ENCODE measurements around the gene PRRT4. TPM values are rescaled to one million over a fixed set of nuclear protein-coding genes. Genes with fewer than 3 reads are reported as not detected.

PRRT4 gene
- total RNA-seq, 1 donor from 2014 or later: 0.26 TPM

DNA sequence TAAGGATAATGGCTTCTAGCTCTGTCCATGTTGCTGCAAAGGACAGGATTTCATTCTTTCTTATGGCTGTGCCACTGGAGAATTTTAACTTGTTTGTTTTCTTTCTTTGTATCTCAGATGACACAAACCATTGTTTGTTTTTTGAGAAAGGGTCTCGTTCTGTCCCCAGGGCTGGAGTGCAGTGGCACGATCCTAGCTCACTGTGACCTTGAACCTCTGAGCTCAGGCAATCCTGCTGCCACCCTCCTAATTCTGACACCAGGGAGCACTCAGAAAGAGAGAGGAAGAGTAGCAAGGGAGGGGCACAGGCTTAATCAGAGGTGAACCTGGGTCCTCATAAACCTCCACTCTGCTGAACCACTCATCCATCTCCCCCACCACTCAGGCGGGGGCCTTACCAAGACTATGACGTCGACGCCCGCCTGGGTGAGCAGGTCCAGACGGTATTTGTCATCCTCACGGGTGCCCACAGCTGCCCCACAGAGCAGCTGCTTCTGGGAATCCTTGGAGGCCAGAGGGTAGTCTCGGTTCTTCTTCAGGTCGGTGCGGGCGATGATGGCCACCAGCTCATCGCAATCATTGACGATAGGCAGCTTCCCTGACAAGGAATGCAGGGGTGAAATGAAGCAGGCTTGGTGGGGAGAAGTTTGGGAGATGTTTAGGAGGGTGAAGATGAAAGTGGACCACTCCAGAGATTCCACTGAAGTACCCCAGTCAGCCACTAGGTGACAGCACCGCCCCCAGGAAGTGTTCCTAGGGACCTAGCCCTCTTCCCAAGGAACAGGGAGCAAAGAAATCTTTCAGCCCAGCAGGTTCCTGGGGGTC, 36.7 kb upstream of the PRRT4 start:
- H3K4me3 ChIP-seq: no peak overlapping the region
- intact Hi-C loops (cut with DNase I): no loop called here
- H3K27ac ChIP-seq: no peak overlapping the region
- no peaks in the 10 kb centered on the region for H3K4me1 ChIP-seq
- no peak for DNase-seq
- TF ChIP-seq, protein P1, sequence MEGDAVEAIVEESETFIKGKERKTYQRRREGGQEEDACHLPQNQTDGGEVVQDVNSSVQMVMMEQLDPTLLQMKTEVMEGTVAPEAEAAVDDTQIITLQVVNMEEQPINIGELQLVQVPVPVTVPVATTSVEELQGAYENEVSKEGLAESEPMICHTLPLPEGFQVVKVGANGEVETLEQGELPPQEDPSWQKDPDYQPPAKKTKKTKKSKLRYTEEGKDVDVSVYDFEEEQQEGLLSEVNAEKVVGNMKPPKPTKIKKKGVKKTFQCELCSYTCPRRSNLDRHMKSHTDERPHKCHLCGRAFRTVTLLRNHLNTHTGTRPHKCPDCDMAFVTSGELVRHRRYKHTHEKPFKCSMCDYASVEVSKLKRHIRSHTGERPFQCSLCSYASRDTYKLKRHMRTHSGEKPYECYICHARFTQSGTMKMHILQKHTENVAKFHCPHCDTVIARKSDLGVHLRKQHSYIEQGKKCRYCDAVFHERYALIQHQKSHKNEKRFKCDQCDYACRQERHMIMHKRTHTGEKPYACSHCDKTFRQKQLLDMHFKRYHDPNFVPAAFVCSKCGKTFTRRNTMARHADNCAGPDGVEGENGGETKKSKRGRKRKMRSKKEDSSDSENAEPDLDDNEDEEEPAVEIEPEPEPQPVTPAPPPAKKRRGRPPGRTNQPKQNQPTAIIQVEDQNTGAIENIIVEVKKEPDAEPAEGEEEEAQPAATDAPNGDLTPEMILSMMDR (IDR thresholded peaks at IDR 0.05): peak; percentile 92
- H3K9me3 ChIP-seq: no peaks in the 10 kb centered on the region
- peak; percentile 85 for ATAC-seq
- peaks cover 76% of the 10 kb centered on the region for H3K36me3 ChIP-seq
- no peaks in the 10 kb centered on the region for H3K27me3 ChIP-seq

DNA sequence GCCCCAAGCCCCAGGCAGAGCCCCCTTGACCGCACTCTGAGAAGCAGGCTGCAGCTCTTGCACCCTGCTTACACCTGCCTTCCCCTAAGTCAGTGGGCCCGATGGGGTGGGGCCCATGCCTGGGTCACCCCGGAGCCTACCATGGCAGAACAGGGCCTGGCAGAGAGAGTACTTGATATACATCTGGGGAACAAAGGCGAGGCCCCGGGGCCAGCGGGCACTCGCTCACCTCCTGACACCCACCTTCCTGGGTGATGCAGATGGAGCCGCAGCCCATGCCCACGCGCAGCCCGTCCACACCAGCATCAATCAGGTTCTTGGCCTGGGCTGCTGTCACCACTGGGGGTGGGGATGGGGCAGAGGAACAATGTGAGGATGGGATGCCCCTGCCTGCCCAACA, 34.9 kb upstream of the PRRT4 start:
- H3K36me3 ChIP-seq: peaks cover 80% of the 10 kb centered on the region
- ATAC-seq (no peak), DNase-seq (no peak)
- H3K4me1 ChIP-seq: no peaks in the 10 kb centered on the region
- intact Hi-C loops (cut with DNase I): no loop called here
- no peaks in the 10 kb centered on the region for H3K9me3 ChIP-seq
- TF ChIP-seq, protein P1 (IDR thresholded peaks at IDR 0.05): no peak
- no peaks in the 10 kb centered on the region for H3K27me3 ChIP-seq
- no peak overlapping the region for H3K4me3 ChIP-seq
- no peak overlapping the region for H3K27ac ChIP-seq

DNA sequence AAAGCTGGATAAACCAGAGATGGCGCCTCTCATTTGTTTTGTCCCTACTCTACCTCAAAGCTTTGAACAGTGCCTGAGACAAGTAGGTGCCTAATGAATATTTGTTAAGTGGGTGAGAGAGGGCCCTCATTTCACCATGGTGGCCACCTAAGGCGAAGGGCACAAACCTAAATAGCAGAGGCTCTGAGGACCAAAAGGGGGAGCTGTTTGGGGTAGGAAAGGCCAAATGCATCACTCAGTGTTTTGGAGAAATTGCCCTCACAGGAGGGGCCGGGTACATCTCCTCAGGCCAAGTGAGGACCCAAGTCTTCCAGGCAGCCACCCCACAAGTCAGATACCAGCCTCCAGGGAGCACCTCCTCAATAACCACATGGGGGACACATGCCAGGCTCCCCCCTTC, 34.3 kb upstream of the PRRT4 start:
- Histone ChIP-seq H3K4me3 (no peak overlapping the region), H3K4me1 (no peaks in the 10 kb centered on the region), H3K27ac (no peak overlapping the region), H3K9me3 (no peaks in the 10 kb centered on the region), H3K36me3 (peaks cover 74% of the 10 kb centered on the region), H3K27me3 (no peaks in the 10 kb centered on the region)
- no peak for ATAC-seq
- intact Hi-C loops (cut with DNase I): no loop called here
- no peak for DNase-seq
- TF ChIP-seq, protein P1 (IDR thresholded peaks at IDR 0.05): no peak

DNA sequence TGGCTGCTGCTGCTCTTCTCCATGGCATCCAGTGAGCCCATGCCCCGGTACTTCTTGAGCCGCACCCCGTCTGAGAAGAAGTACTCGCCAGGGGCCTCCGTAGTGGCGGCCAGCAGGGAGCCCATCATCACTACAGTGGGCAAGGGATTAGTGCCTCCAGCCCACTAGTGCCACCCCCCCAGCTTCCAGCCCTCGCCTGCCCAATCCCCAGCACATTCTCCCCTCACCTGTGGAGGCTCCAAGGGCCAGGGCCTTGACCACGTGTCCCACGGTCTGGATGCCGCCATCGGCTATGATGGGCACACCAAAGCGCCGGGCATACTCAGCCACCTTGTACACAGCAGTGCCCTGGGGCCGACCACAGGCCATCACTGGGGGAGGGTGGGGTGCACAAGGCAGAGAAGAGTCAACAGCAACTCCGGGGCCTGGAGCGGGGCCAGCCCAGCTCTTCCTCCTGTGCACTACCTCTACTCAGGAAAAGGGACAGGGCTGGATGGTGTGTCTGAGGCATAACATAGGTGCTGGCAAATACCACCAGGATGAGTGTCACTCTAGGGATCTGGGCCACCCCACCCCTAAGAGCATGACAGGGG, 33.5 kb upstream of the PRRT4 start:
- intact Hi-C loops (cut with DNase I): no loop called here
- DNase-seq (no peak), ATAC-seq (no peak)
- TF ChIP-seq, protein P1 (IDR thresholded peaks at IDR 0.05): no peak
- no peaks in the 10 kb centered on the region for H3K4me1 ChIP-seq
- H3K4me3 ChIP-seq: no peak overlapping the region
- no peak overlapping the region for H3K27ac ChIP-seq
- H3K9me3 ChIP-seq: no peaks in the 10 kb centered on the region
- H3K36me3 ChIP-seq: peaks cover 66% of the 10 kb centered on the region
- no peaks in the 10 kb centered on the region for H3K27me3 ChIP-seq

DNA sequence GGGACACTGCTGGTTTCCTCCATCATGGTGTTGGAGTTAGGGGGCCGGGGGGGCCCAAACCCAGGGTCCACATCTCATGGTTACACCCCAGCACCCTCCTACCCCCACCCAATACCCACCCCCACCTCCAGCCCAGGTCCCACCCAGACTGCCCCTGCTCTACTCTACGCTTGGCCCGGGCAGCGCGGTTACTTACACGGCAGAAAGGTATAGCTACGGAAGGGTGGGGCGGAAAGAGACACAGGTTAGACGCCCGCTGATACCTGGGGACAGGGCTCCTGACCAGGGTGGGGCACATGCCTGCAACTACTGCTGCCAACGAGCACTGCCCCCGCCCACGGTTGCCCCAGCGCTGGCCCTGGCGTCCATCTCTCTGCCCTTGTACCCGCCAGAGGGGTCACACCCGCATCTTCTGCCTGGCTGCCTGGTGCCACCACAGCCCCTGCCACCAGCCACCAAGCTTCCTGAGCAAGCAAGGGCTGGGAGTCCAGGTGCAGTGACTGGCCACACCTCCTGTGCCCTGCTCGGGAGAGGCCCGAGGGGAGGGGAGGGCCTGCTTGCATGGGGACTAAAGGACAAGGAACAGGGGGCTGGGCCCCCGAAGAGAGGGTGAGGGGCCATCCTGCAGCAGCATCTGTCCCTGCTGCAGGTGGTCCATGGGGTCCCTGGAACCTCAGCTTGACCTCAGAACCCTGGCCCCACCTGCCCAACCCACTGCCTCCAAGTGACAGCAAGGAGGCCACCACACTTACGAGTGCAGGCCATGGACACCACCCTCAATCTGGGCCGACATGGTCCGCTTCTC, 32.2 kb upstream of the PRRT4 start:
- intact Hi-C loops (cut with DNase I): no loop called here
- no peak overlapping the region for H3K4me3 ChIP-seq
- H3K27ac ChIP-seq: no peak overlapping the region
- no peak for DNase-seq
- H3K9me3 ChIP-seq: no peaks in the 10 kb centered on the region
- no peaks in the 10 kb centered on the region for H3K4me1 ChIP-seq
- peaks cover 2% of the 10 kb centered on the region for H3K27me3 ChIP-seq
- ATAC-seq: no peak
- peaks cover 56% of the 10 kb centered on the region for H3K36me3 ChIP-seq
- TF ChIP-seq, protein P1 (IDR thresholded peaks at IDR 0.05): no peak
